ENCODE data around the gene SLC30A1. TPM values are rescaled to one million over a fixed set of nuclear protein-coding genes. Genes with fewer than 3 reads are reported as not detected.
A peak's percentile ranks its signal among the peaks of the same experiment; 100 is the strongest.

The SLC30A1 gene
- total and polyA plus RNA-seq, 2 of the 13 experiments (the other 11 are each of a cell fraction or from before 2014, with no cell fraction given) = 5.9 to 24.4 TPM

GRCh38 chr1:211611818-211612217, 32.9 kb upstream of the SLC30A1 start:
- peak overlapping the region in 1 of 3 experiments; percentile 49; a peak in 2 of 6 replicates for H3K4me3 ChIP-seq (replicated peaks in 1 of 3; ENCODE audit: insufficient read depth in 1 of 3, low read depth in 2 of 3, low read length in 3 of 3)
- no peaks in the 10 kb centered on the region for H4K20me1 ChIP-seq (ENCODE audit: insufficient read depth, low read length)
- H3K36me3 ChIP-seq (replicated peaks in 1 of 2; ENCODE audit: control insufficient read depth in 1 of 2, insufficient read depth in 2 of 2, low read length in 2 of 2) = no peaks in the 10 kb centered on the region
- in situ Hi-C loops (cut with HindIII; ENCODE audit: extremely low pct_ligation_motif_present, low pct_unique_long_range_greater_than_20kb) (no loop called here), intact Hi-C loops (cut with micrococcal nuclease; ENCODE audit: unreplicated experiment) (no loop called here)
- H3K4me2 ChIP-seq (ENCODE audit: low read depth, low read length) = peak overlapping the region; percentile 80
- CTCF ChIA-PET (ENCODE audit: low intra/inter-chr PET ratio, low total read pairs) = no interaction called here
- H3K27me3 ChIP-seq (ENCODE audit: control insufficient read depth in 1 of 2, insufficient read depth in 2 of 2, low read length in 2 of 2) = no peaks in the 10 kb centered on the region
- BruUV-seq (replicated peaks) = no TSS peak
- H2AFZ ChIP-seq (ENCODE audit: low read length) = no peak overlapping the region
- DNase-seq (ENCODE audit: low spot score) = no peak
- ATAC-seq = no peak
- POLR2A ChIA-PET = interaction anchor here (1.3 to 10.6 kb wide), 6 partner anchors 8 to 33 kb away, joined by 4 to 100 read pairs (median 8); partner anchors contain the start of gene SLC30A1
- H3K27ac ChIP-seq (ENCODE audit: extremely low read length, insufficient read depth, low read length) = no peak overlapping the region
- 57% methylated on average over 4 of the region's 4 CpGs for WGBS (ENCODE audit: low lambda C conversion rate)
- no peak overlapping the region for H3K9ac ChIP-seq (ENCODE audit: insufficient read depth, low read depth, low read length)
- TF ChIP-seq ZNF263 (CRISPR knock-in tag; IDR thresholded peaks at IDR 0.05) (peak; percentile 16; the same call in 1 of the 2 replicates), TMF1 (CRISPR knock-in tag; IDR thresholded peaks at IDR 0.05; ENCODE audit: low read depth) (no peak)
- no peaks in the 10 kb centered on the region for H3K79me2 ChIP-seq (ENCODE audit: insufficient read depth, low read length)
- no peak for FAIRE-seq
- H3K4me1 ChIP-seq (ENCODE audit: insufficient read depth, low read length) = peaks cover 87% of the 10 kb centered on the region
- no peaks in the 10 kb centered on the region for H3K9me3 ChIP-seq (ENCODE audit: low read length)

GRCh38 chr1:211610779-211611556, 32.0 kb upstream of the SLC30A1 start:
- 19% methylated on average over 7 of the region's 9 CpGs for WGBS (ENCODE audit: low lambda C conversion rate)
- Histone ChIP-seq H3K79me2 (ENCODE audit: insufficient read depth, low read length) (peaks cover 4% of the 10 kb centered on the region), H3K36me3 (replicated peaks in 1 of 2; ENCODE audit: control insufficient read depth in 1 of 2, insufficient read depth in 2 of 2, low read length in 2 of 2) (no peaks in the 10 kb centered on the region), H3K9me3 (ENCODE audit: low read length) (no peaks in the 10 kb centered on the region), H3K4me3 (replicated peaks in 1 of 3; ENCODE audit: insufficient read depth in 1 of 3, low read depth in 2 of 3, low read length in 3 of 3) (peak overlapping the region in 2 of 3 experiments; percentile 29 to 63; a peak in 2 of 6 replicates), H2AFZ (ENCODE audit: low read length) (peak overlapping the region; percentile 37), H3K27me3 (ENCODE audit: control insufficient read depth in 1 of 2, insufficient read depth in 2 of 2, low read length in 2 of 2) (no peaks in the 10 kb centered on the region), H3K4me1 (ENCODE audit: insufficient read depth, low read length) (peaks cover 80% of the 10 kb centered on the region), H3K4me2 (ENCODE audit: low read depth, low read length) (peak overlapping the region; percentile 80), H4K20me1 (ENCODE audit: insufficient read depth, low read length) (no peaks in the 10 kb centered on the region), H3K9ac (ENCODE audit: insufficient read depth, low read depth, low read length) (0 out of 2 replicates have a peak overlapping the region, but pooled peaks have one; percentile 0), H3K27ac (ENCODE audit: extremely low read length, insufficient read depth, low read length) (no peak overlapping the region)
- POLR2A ChIA-PET = interaction anchor here (1.3 to 10.6 kb wide), 9 partner anchors 8 to 351 kb away, joined by 3 to 100 read pairs (median 7); partner anchors contain the start of gene SLC30A1
- intact Hi-C loops (cut with micrococcal nuclease; ENCODE audit: unreplicated experiment) (no loop called here), in situ Hi-C loops (cut with HindIII; ENCODE audit: extremely low pct_ligation_motif_present, low pct_unique_long_range_greater_than_20kb) (no loop called here)
- BruUV-seq (replicated peaks) = no TSS peak
- DNase-seq (ENCODE audit: low spot score) = peak; percentile 69
- ATAC-seq = peak; percentile 11
- no peak for FAIRE-seq
- CTCF ChIA-PET (ENCODE audit: low intra/inter-chr PET ratio, low total read pairs) = no interaction called here
- 0 out of 2 replicates have a peak, but pooled peaks have one; percentile 13 for TF ChIP-seq MED1 (CRISPR knock-in tag; IDR thresholded peaks at IDR 0.05)
- no peak for TF ChIP-seq NFKB2 (CRISPR knock-in tag; IDR thresholded peaks at IDR 0.05; ENCODE audit: borderline replicate concordance)
- no peak for TF ChIP-seq CSRNP2 (CRISPR knock-in tag; conservative IDR thresholded peaks at IDR 0.05; ENCODE audit: low read depth)
- no peak for TF ChIP-seq NR2F6 (IDR thresholded peaks at IDR 0.05)
- TF ChIP-seq NR2F6 (CRISPR knock-in tag; IDR thresholded peaks at IDR 0.05) = no peak
- no peak for TF ChIP-seq BHLHE40 (IDR thresholded peaks at IDR 0.05; ENCODE audit: low read length)
- no peak for TF ChIP-seq ZBTB7A (CRISPR knock-in tag; IDR thresholded peaks at IDR 0.05)
- TF ChIP-seq SAP130 (CRISPR knock-in tag; IDR thresholded peaks at IDR 0.05; ENCODE audit: low read depth) = peak; percentile 31; the same call in 1 of the 2 replicates
- no peak for TF ChIP-seq PITX1 (CRISPR knock-in tag; IDR thresholded peaks at IDR 0.05)
- TF ChIP-seq ZNF776 (CRISPR knock-in tag; IDR thresholded peaks at IDR 0.05) = no peak
- no peak for TF ChIP-seq U2AF1 (optimal IDR thresholded peaks at IDR 0.05; ENCODE audit: low read depth, low read length)
- TF ChIP-seq ZSCAN20 (CRISPR knock-in tag; IDR thresholded peaks at IDR 0.05; ENCODE audit: borderline replicate concordance) = no peak
- no peak for TF ChIP-seq HES4 (CRISPR knock-in tag; IDR thresholded peaks at IDR 0.05; ENCODE audit: borderline replicate concordance)
- TF ChIP-seq ZNF276 (CRISPR knock-in tag; IDR thresholded peaks at IDR 0.05; ENCODE audit: low read depth) = no peak

Data from HepG2 (cell line).